Nephron progenitor cell (in vitro differentiated cells): Measurements from ENCODE around the gene CC2D2A.
"Not testable (repeated sequence)": the region's sequence is repeated elsewhere in the genome, so short reads cannot be mapped to it uniquely, and the experiment has no call there.

ENCODE experiments used
- DNase-seq: peaks from one replicate; pipeline ENCODE4 v3.0.0; 2021
- H3K27ac Mint-ChIP-seq: 2 replicates; pipeline ENCODE4 v1.8.0; 2021; ENCODE audit warnings: mild to moderate bottlenecking, moderate library complexity, mixed read lengths
- H3K27me3 Mint-ChIP-seq: 2 replicates; pipeline ENCODE4 v1.8.0; 2021; ENCODE audit warnings: mild to moderate bottlenecking, low read depth, mixed read lengths; ENCODE audit not compliant: poor library complexity
- H3K36me3 Mint-ChIP-seq: 2 replicates; pipeline ENCODE4 v1.8.0; 2021; ENCODE audit warnings: low read depth, mixed read lengths
- H3K4me1 Mint-ChIP-seq: 2 replicates; pipeline ENCODE4 v1.8.0; 2021; ENCODE audit warnings: mixed read lengths
- H3K4me3 Mint-ChIP-seq: 2 replicates; pipeline ENCODE4 v1.8.0; 2021; ENCODE audit warnings: mild to moderate bottlenecking, moderate library complexity, mixed read lengths
- H3K9me3 Mint-ChIP-seq: 2 replicates; pipeline ENCODE4 v1.8.0; 2021; ENCODE audit warnings: mild to moderate bottlenecking, moderate library complexity, mixed read lengths
- CTCF ChIP-seq: fragments of 200-600 bp; sonication (generic); IDR thresholded peaks from 2 replicates; pipeline ENCODE4 v1.5.0; 2021; ENCODE audit warnings: antibody characterized with exemption

The CC2D2A gene

GRCh38 chr4:15507679-15508078 is 38.0 kb downstream of the CC2D2A start:
- H3K4me3 Mint-ChIP-seq, result no peak overlapping the region
- H3K27ac Mint-ChIP-seq, result no peak overlapping the region

GRCh38 chr4:15510961-15511360 is 41.3 kb downstream of the CC2D2A start:
- no peak for DNase-seq
- Mint-ChIP-seq H3K27me3 (no peaks in the 10 kb centered on the region), H3K9me3 (no peaks in the 10 kb centered on the region), H3K4me1 (no peaks in the 10 kb centered on the region), H3K36me3 (peaks cover 88% of the 10 kb centered on the region), H3K4me3 (no peak overlapping the region), H3K27ac (peak overlapping the region; percentile 17)
- no peak for TF ChIP-seq CTCF

More at GRCh38 chr4:15507679-15508078, 38.0 kb downstream of the CC2D2A start:
- no peak for TF ChIP-seq CTCF
- DNase-seq, result no peak
- peaks cover 6% of the 10 kb centered on the region for H3K4me1 Mint-ChIP-seq
- peaks cover 84% of the 10 kb centered on the region for H3K36me3 Mint-ChIP-seq
- H3K27me3 Mint-ChIP-seq, result no peaks in the 10 kb centered on the region
- H3K9me3 Mint-ChIP-seq, result no peaks in the 10 kb centered on the region

GRCh38 chr4:15513545-15513944 is 43.9 kb downstream of the CC2D2A start:
- peak overlapping the region; percentile 3 for H3K27ac Mint-ChIP-seq
- DNase-seq, result no peak
- H3K27me3 Mint-ChIP-seq, result no peaks in the 10 kb centered on the region
- no peak overlapping the region for H3K4me3 Mint-ChIP-seq
- TF ChIP-seq CTCF, result no peak
- peaks cover 90% of the 10 kb centered on the region for H3K36me3 Mint-ChIP-seq
- H3K9me3 Mint-ChIP-seq, result peaks cover 16% of the 10 kb centered on the region
- H3K4me1 Mint-ChIP-seq, result no peaks in the 10 kb centered on the region

GRCh38 chr4:15515106-15515505 is 45.4 kb downstream of the CC2D2A start:
- H3K4me1 Mint-ChIP-seq, result no peaks in the 10 kb centered on the region
- H3K27me3 Mint-ChIP-seq, result no peaks in the 10 kb centered on the region
- no peak overlapping the region for H3K4me3 Mint-ChIP-seq
- H3K27ac Mint-ChIP-seq, result no peak overlapping the region
- no peak for DNase-seq
- TF ChIP-seq CTCF, result no peak
- H3K9me3 Mint-ChIP-seq, result peaks cover 29% of the 10 kb centered on the region
- H3K36me3 Mint-ChIP-seq, result peaks cover 90% of the 10 kb centered on the region

- Mint-ChIP-seq H3K4me1 (no peaks in the 10 kb centered on the region), H3K27ac (no peak overlapping the region), H3K36me3 (peaks cover 90% of the 10 kb centered on the region), H3K9me3 (peaks cover 29% of the 10 kb centered on the region), H3K4me3 (no peak overlapping the region), H3K27me3 (no peaks in the 10 kb centered on the region)
- DNase-seq, result no peak
- no peak for TF ChIP-seq CTCF
These were observed 46.8 kb downstream of the CC2D2A start for GRCh38 chr4:15516494-15516893.

GRCh38 chr4:15517681-15518080 is 48.0 kb downstream of the CC2D2A start:
- not testable (repeated sequence) for H3K27me3 Mint-ChIP-seq, H3K27ac Mint-ChIP-seq, DNase-seq, H3K4me3 Mint-ChIP-seq, H3K4me1 Mint-ChIP-seq
- Mint-ChIP-seq H3K9me3 (peaks cover 29% of the 10 kb centered on the region), H3K36me3 (peaks cover 79% of the 10 kb centered on the region)
